AG04450 (cell line): ENCODE results near the gene NDUFC2. TPM values are rescaled to one million over a fixed set of nuclear protein-coding genes. Genes with fewer than 3 reads are reported as not detected.
"Not testable (repeated sequence)": the region's sequence is repeated elsewhere in the genome, so short reads cannot be mapped to it uniquely, and the experiment has no call there.

Experiments used
- CTCF ChIA-PET: fragments of 300-600, 350-600 bp; formaldehyde crosslinking; extraction: SDS; loops from one replicate; lab custom pipeline; 2022; ENCODE audit warnings: antibody characterized with exemption, inconsistent platforms; lab: Charles Lee
- POLR2A ChIA-PET: fragments of 350-600 bp; formaldehyde crosslinking; extraction: SDS; loops from one replicate; lab custom pipeline; 2021; ENCODE audit warnings: antibody characterized with exemption, inconsistent platforms; lab: Yijun Ruan, JAX
- DNase-seq: peaks from one replicate; pipeline ENCODE4 v3.0.0-alpha.2; 2011; ENCODE audit warnings: low read depth, low spot score
- H3K27ac ChIP-seq: one replicate; pipeline ENCODE4 v1.5.1; 2012; ENCODE audit warnings: low read depth, low read length, control low read depth
- H3K27me3 ChIP-seq: one replicate; pipeline ENCODE4 v1.6.0; 2012; ENCODE audit warnings: low read length; ENCODE audit not compliant: control insufficient read depth, insufficient read depth
- H3K4me3 ChIP-seq: 2 replicates; pipeline ENCODE4 v1.5.1; 2011; ENCODE audit warnings: mild to moderate bottlenecking, low read depth, low read length, control low read depth
- H3K9me3 ChIP-seq: 2 replicates; pipeline ENCODE4 v1.5.1; 2012; ENCODE audit warnings: low read length; ENCODE audit not compliant: control insufficient read depth, insufficient read depth
- CTCF ChIP-seq: IDR thresholded peaks from 2 replicates; pipeline ENCODE4 v1.5.1; 2011; ENCODE audit warnings: low read depth, low read length, control low read depth, inconsistent platforms
- polyA plus RNA-seq: library from polyadenylated mRNA; depleted of rRNA; stranded (reverse); fragments of >200 nt; gene quantifications from 2 replicates; pipeline ENCODE4 v1.2.3, GENCODE V29; 2011

Gene NDUFC2
- polyA plus RNA-seq, 1 experiment = 128 TPM

- no peak for DNase-seq
- Histone ChIP-seq H3K9me3 (no peaks in the 10 kb centered on the region), H3K27ac (peak overlapping the region; percentile 57), H3K4me3 (peak overlapping the region; percentile 60), H3K27me3 (no peaks in the 10 kb centered on the region)
- ChIA-PET POLR2A (interaction anchor here (0.6 to 0.8 kb wide), 3 partner anchors 15 to 1894 kb away, joined by 3 to 6 read pairs (median 4); partner anchors contain the start of gene INTS4), CTCF (interaction anchor here (0.6 to 2.6 kb wide), 30 partner anchors 8 to 984 kb away, joined by 3 to 28 read pairs (median 4); partner anchors contain the start of genes INTS4 and NDUFC2)
- TF ChIP-seq CTCF = peak; percentile 95
Measured at GRCh38 chr11:78045851-78046485, 33.7 kb downstream of the NDUFC2 start.

GRCh38 chr11:78044706-78045105 is 35.0 kb downstream of the NDUFC2 start:
- Histone ChIP-seq H3K27ac (no peak overlapping the region), H3K27me3 (no peaks in the 10 kb centered on the region), H3K9me3 (no peaks in the 10 kb centered on the region), H3K4me3 (no peak overlapping the region)
- ChIA-PET CTCF (interaction anchor here (1.3 to 2.6 kb wide), 8 partner anchors 8 to 520 kb away, joined by 4 to 28 read pairs (median 8); partner anchors contain the start of gene NDUFC2), POLR2A (interaction anchor here (0.5 kb wide), 1 partner anchor 12 kb away, joined by 3 read pairs; no protein-coding TSS in a partner anchor)
- TF ChIP-seq CTCF = no peak
- DNase-seq = no peak

GRCh38 chr11:78041843-78042440 is 37.7 kb downstream of the NDUFC2 start:
- no peak for TF ChIP-seq CTCF
- DNase-seq = no peak
- CTCF ChIA-PET = interaction anchor here (0.6 kb wide), 1 partner anchor 521 kb away, joined by 4 read pairs; no protein-coding TSS in a partner anchor
- H3K4me3 ChIP-seq = no peak overlapping the region
- H3K9me3 ChIP-seq = no peaks in the 10 kb centered on the region; the same call in 1 of the 2 replicates
- POLR2A ChIA-PET = no interaction called here
- no peaks in the 10 kb centered on the region for H3K27me3 ChIP-seq
- H3K27ac ChIP-seq = no peak overlapping the region

- H3K9me3 ChIP-seq, H3K27ac ChIP-seq, DNase-seq, H3K4me3 ChIP-seq, H3K27me3 ChIP-seq: not testable (repeated sequence)
- ChIA-PET POLR2A (interaction anchor here (0.6 kb wide), 1 partner anchor 328 kb away, joined by 8 read pairs; no protein-coding TSS in a partner anchor), CTCF (interaction anchor here (0.6 kb wide), 2 partner anchors 522 to 571 kb away, joined by 3 to 4 read pairs; no protein-coding TSS in a partner anchor)
Measured at GRCh38 chr11:78041380-78041719, 38.3 kb downstream of the NDUFC2 start.

GRCh38 chr11:78040691-78041379 is 38.8 kb downstream of the NDUFC2 start:
- no peak for DNase-seq
- H3K9me3 ChIP-seq = no peaks in the 10 kb centered on the region; the same call in 1 of the 2 replicates
- TF ChIP-seq CTCF = no peak
- CTCF ChIA-PET = interaction anchor here (0.6 to 1.5 kb wide), 3 partner anchors 41 to 1888 kb away, joined by 3 to 6 read pairs (median 4); no protein-coding TSS in a partner anchor
- peak overlapping the region; percentile 79 for H3K27ac ChIP-seq
- POLR2A ChIA-PET = interaction anchor here (0.6 to 1.1 kb wide), 2 partner anchors 20 to 329 kb away, joined by 4 to 8 read pairs; no protein-coding TSS in a partner anchor
- no peak overlapping the region for H3K4me3 ChIP-seq
- H3K27me3 ChIP-seq = no peaks in the 10 kb centered on the region
